ENCODE measurements around the gene SORCS3.

GRCh38 chr10:105071980-105072379, 430.9 kb downstream of the SORCS3 start:
- no peak for TF ChIP-seq CTCF (IDR thresholded peaks at IDR 0.05)
- no peak for TF ChIP-seq REST (IDR thresholded peaks at IDR 0.05; ENCODE audit: insufficient read depth in 1 of 2, low read depth in 2 of 2, low read length in 1 of 2)
- no peak for TF ChIP-seq POLR2AphosphoS5 (IDR thresholded peaks at IDR 0.05; ENCODE audit: low read depth, low read length)
